C4-2B (cell line): ENCODE results near the gene EFHD2.

Experiments
- H3K27ac ChIP-seq: fragments of 450-650 bp; 2 replicates; pipeline ENCODE4 v1.5.1; 2017
- CTCF ChIP-seq: fragments of 450-650 bp; conservative IDR thresholded peaks from 2 replicates; pipeline ENCODE4 v1.5.1; 2017; ENCODE audit warnings: mild to moderate bottlenecking
- ZFX ChIP-seq: fragments of 450-650 bp; IDR thresholded peaks from 2 replicates; pipeline ENCODE4 v1.6.1; 2017

The EFHD2 gene

GRCh38 chr1:15390667-15391066, 19.0 kb upstream of the EFHD2 start:
- H3K27ac ChIP-seq = no peak overlapping the region

GRCh38 chr1:15391366-15391765, 18.3 kb upstream of the EFHD2 start:
- H3K27ac ChIP-seq = no peak overlapping the region
- TF ChIP-seq ZFX = no peak
- TF ChIP-seq CTCF = no peak

More at GRCh38 chr1:15390667-15391066, 19.0 kb upstream of the EFHD2 start:
- no peak for TF ChIP-seq CTCF
- no peak for TF ChIP-seq ZFX

GRCh38 chr1:15393475-15394257, 16.0 kb upstream of the EFHD2 start:
- no peak overlapping the region for H3K27ac ChIP-seq
- TF ChIP-seq CTCF (no peak), ZFX (no peak)

GRCh38 chr1:15394258-15394690, 15.4 kb upstream of the EFHD2 start:
- no peak for TF ChIP-seq ZFX
- no peak overlapping the region for H3K27ac ChIP-seq

- no peak for TF ChIP-seq CTCF
- H3K27ac ChIP-seq = no peak overlapping the region
Measured at GRCh38 chr1:15397236-15397635, 12.5 kb upstream of the EFHD2 start.

GRCh38 chr1:15399710-15400109, 10.0 kb upstream of the EFHD2 start:
- no peak overlapping the region for H3K27ac ChIP-seq
- no peak for TF ChIP-seq ZFX
- TF ChIP-seq CTCF = no peak

- no peak overlapping the region for H3K27ac ChIP-seq
- no peak for TF ChIP-seq ZFX
- no peak for TF ChIP-seq CTCF
Measured at GRCh38 chr1:15400627-15401026, 9.1 kb upstream of the EFHD2 start.
